ENCODE measurements around the gene HTRA1.

- no peak for TF ChIP-seq CTCF (IDR thresholded peaks at IDR 0.05 in 4 of 5, conservative IDR thresholded peaks at IDR 0.05 in 1 of 5)
- no peak for TF ChIP-seq POLR2A (IDR thresholded peaks at IDR 0.05)
Observed at GRCh38 chr10:122509323-122509722, 48.0 kb downstream of the HTRA1 start.
